HepG2 (cell line): ENCODE data around the gene SAMD4A.

ENCODE experiments used
- EED ChIP-seq: sonication (generic); formaldehyde crosslinking; IDR thresholded peaks from 2 replicates; pipeline ENCODE4 v1.5.0; 2020; ENCODE audit warnings: mild to moderate bottlenecking, missing genetic modification reagents
- HOXA7 ChIP-seq: sonication (generic); formaldehyde crosslinking; IDR thresholded peaks from 2 replicates; pipeline ENCODE4 v1.8.1; 2022; ENCODE audit warnings: mild to moderate bottlenecking, missing genetic modification reagents, moderate library complexity
- MEIS1 ChIP-seq: sonication (generic); formaldehyde crosslinking; IDR thresholded peaks from 2 replicates; pipeline ENCODE4 v1.9.0; 2021; ENCODE audit warnings: mild to moderate bottlenecking, missing genetic modification reagents, moderate library complexity, borderline replicate concordance
- POLR2A ChIP-seq, 2 experiments: IDR thresholded peaks; 2 replicates each; pipeline ENCODE4 v1.6.1; 2011; ENCODE audit warnings: low read depth in 2 of 2, low read length in 2 of 2, mild to moderate bottlenecking in 1 of 2, moderate library complexity in 1 of 2; ENCODE audit not compliant: insufficient read depth in 1 of 2
- PRPF4 ChIP-seq: fragments of 200-400 bp; formaldehyde crosslinking; IDR thresholded peaks from 2 replicates; pipeline ENCODE4 v1.6.1; 2016; ENCODE audit warnings: low read length, low read depth; ENCODE audit not compliant: poor library complexity, severe bottlenecking
- TAF1 ChIP-seq: sonication (generic); formaldehyde crosslinking; IDR thresholded peaks from 2 replicates; pipeline ENCODE4 v1.4.0; 2020; ENCODE audit warnings: missing genetic modification reagents
- TCF12 ChIP-seq, 2 experiments: fragments of 450-650 bp in 1 of 2; sonication (generic) in 1 of 2; formaldehyde crosslinking in 1 of 2; IDR thresholded peaks; 2 replicates each; pipeline versions ENCODE4 v1.6.1 to v1.8.0; 2017 to 2022; ENCODE audit warnings: antibody characterized with exemption in 1 of 2, mild to moderate bottlenecking in 1 of 2, missing genetic modification reagents in 1 of 2, moderate library complexity in 1 of 2
- ZBTB1 ChIP-seq: sonication (generic); formaldehyde crosslinking; IDR thresholded peaks from 2 replicates; pipeline ENCODE4 v1.4.0; 2020; ENCODE audit warnings: missing genetic modification reagents, borderline replicate concordance
- TF ChIP-seq, protein P1 (sequence below): sonication (generic); formaldehyde crosslinking; IDR thresholded peaks from 2 replicates; pipeline ENCODE4 v1.5.0; 2020; ENCODE audit warnings: mild to moderate bottlenecking, missing genetic modification reagents, borderline replicate concordance
- TF ChIP-seq, protein P2 (sequence below): sonication (generic); formaldehyde crosslinking; IDR thresholded peaks from 2 replicates; pipeline ENCODE4 v1.8.0; 2022; ENCODE audit warnings: mild to moderate bottlenecking, missing genetic modification reagents

DNA sequence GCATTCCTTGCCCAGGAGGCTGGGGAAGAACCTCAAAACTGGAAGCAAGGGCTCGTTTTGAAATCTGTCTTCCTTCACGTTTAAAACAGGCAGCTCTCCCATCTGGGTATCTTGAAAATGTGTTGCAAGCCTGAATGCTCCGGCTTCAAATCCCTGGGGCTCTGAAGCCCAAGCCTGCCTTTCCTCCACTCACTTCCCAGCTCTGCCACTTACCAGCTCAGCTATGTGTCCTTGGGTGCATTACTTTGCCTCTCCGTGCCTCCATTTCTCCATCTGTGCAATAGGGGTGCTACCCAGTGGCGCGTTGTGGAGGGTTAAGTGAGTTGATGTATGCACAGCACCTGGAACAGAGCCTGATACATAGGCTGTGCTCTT, 238.1 kb downstream of the SAMD4A start:
- TF ChIP-seq POLR2A (IDR thresholded peaks at IDR 0.05; ENCODE audit: insufficient read depth in 1 of 2, low read depth in 2 of 2, low read length in 2 of 2) (no peak), HOXA7 (CRISPR knock-in tag) (no peak), MEIS1 (CRISPR knock-in tag) (no peak), TCF12 (IDR thresholded peaks at IDR 0.05) (no peak), TCF12 (CRISPR knock-in tag; IDR thresholded peaks at IDR 0.05) (no peak), PRPF4 (no peak), TAF1 (CRISPR knock-in tag) (no peak), ZBTB1 (CRISPR knock-in tag) (no peak), EED (CRISPR knock-in tag) (no peak)
- TF ChIP-seq, protein P1, sequence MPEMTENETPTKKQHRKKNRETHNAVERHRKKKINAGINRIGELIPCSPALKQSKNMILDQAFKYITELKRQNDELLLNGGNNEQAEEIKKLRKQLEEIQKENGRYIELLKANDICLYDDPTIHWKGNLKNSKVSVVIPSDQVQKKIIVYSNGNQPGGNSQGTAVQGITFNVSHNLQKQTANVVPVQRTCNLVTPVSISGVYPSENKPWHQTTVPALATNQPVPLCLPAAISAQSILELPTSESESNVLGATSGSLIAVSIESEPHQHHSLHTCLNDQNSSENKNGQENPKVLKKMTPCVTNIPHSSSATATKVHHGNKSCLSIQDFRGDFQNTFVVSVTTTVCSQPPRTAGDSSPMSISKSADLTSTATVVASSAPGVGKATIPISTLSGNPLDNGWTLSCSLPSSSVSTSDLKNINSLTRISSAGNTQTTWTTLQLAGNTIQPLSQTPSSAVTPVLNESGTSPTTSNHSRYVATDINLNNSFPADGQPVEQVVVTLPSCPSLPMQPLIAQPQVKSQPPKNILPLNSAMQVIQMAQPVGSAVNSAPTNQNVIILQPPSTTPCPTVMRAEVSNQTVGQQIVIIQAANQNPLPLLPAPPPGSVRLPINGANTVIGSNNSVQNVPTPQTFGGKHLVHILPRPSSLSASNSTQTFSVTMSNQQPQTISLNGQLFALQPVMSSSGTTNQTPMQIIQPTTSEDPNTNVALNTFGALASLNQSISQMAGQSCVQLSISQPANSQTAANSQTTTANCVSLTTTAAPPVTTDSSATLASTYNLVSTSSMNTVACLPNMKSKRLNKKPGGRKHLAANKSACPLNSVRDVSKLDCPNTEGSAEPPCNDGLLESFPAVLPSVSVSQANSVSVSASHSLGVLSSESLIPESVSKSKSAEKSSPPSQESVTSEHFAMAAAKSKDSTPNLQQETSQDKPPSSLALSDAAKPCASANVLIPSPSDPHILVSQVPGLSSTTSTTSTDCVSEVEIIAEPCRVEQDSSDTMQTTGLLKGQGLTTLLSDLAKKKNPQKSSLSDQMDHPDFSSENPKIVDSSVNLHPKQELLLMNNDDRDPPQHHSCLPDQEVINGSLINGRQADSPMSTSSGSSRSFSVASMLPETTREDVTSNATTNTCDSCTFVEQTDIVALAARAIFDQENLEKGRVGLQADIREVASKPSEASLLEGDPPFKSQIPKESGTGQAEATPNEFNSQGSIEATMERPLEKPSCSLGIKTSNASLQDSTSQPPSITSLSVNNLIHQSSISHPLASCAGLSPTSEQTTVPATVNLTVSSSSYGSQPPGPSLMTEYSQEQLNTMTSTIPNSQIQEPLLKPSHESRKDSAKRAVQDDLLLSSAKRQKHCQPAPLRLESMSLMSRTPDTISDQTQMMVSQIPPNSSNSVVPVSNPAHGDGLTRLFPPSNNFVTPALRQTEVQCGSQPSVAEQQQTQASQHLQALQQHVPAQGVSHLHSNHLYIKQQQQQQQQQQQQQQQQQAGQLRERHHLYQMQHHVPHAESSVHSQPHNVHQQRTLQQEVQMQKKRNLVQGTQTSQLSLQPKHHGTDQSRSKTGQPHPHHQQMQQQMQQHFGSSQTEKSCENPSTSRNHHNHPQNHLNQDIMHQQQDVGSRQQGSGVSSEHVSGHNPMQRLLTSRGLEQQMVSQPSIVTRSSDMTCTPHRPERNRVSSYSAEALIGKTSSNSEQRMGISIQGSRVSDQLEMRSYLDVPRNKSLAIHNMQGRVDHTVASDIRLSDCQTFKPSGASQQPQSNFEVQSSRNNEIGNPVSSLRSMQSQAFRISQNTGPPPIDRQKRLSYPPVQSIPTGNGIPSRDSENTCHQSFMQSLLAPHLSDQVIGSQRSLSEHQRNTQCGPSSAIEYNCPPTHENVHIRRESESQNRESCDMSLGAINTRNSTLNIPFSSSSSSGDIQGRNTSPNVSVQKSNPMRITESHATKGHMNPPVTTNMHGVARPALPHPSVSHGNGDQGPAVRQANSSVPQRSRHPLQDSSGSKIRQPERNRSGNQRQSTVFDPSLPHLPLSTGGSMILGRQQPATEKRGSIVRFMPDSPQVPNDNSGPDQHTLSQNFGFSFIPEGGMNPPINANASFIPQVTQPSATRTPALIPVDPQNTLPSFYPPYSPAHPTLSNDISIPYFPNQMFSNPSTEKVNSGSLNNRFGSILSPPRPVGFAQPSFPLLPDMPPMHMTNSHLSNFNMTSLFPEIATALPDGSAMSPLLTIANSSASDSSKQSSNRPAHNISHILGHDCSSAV (CRISPR knock-in tag): no peak
- TF ChIP-seq, protein P2, sequence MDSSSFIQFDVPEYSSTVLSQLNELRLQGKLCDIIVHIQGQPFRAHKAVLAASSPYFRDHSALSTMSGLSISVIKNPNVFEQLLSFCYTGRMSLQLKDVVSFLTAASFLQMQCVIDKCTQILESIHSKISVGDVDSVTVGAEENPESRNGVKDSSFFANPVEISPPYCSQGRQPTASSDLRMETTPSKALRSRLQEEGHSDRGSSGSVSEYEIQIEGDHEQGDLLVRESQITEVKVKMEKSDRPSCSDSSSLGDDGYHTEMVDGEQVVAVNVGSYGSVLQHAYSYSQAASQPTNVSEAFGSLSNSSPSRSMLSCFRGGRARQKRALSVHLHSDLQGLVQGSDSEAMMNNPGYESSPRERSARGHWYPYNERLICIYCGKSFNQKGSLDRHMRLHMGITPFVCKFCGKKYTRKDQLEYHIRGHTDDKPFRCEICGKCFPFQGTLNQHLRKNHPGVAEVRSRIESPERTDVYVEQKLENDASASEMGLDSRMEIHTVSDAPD: no peak
